Measurements from ENCODE around the gene C5orf22.
"Not testable (repeated sequence)": the region's sequence is repeated elsewhere in the genome, so short reads cannot be mapped to it uniquely, and the experiment has no call there.

C5orf22 gene

DNA sequence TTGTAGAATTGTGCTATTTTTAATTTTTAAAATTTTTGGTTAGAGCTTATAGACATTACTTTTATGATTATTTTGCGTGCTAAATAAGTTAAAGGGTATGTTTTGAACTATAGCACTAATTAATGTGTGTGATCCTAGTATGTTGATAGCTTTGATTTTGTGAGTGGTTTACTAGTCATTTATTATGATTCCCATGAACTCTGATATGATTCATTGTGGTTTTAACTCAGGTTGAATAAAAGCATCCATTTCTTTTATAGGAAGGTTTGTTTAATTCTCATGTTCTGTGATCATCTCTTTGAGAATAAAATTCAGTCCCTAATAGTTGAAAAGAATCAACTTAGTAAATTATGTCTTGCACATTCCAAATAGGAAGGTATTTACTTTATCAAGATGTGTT, 22.5 kb downstream of the C5orf22 start:
- no peak for DNase-seq (ENCODE audit: low spot score)

DNA sequence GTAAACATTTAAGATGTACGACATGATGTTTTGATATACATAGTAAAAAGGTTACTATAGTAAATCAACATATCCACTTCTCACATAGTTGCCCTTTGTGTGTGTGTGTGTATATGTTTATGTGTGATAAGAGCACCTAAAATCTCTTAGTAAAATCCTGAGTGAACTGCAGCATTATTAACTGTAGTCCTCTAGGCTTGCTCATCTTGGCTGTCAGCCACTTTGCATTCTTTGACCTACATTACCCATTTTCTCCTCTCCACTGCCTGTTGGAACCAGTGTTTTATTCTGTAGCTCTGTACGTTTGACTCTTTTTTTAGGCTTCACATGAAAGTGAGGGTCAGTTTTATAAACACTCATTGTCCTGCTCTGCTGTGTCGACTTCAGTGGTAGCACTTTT, 24.4 kb downstream of the C5orf22 start:
- DNase-seq (ENCODE audit: low spot score): peak; percentile 19

DNA sequence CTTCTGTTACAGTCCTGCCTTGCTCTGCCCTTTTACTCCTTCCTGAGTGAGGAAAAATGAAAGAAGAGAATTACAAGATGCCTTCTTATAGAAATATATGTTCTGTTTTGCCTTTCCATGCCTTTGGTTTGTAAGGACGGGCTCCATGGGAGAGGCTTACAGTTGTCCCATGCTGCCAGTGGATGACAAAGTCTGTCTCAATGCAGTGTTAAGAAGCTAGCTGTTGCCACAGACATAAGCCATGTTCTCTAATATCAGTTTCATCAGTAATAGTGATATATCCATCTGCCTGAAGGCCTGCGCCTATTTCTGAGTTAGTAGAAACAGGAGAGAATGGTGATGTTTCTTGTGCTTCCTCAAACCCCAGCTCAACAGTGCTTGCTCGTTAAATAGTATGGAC, 27.8 kb downstream of the C5orf22 start:
- no peak for DNase-seq (ENCODE audit: low spot score)

DNA sequence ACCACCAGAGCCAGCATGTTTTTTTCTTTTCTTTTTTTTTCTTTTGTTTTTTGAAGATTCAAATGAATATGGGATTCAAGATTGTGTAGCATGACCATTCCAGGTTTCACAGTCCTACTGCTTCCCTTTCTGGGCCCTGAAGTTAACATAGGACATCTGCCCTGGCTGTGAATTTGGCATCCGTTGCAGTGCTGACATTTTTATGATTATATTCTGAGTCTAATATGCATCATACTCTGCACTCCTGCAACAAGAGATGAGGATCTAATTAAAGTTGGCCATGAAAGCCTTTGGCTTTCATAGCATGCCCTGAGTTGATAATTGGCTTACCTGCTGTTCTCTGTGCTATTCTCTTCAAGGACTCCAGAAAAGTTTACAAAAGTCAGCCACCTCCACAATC, 29.8 kb downstream of the C5orf22 start:
- peak; percentile 36 for DNase-seq (ENCODE audit: low spot score)

DNA sequence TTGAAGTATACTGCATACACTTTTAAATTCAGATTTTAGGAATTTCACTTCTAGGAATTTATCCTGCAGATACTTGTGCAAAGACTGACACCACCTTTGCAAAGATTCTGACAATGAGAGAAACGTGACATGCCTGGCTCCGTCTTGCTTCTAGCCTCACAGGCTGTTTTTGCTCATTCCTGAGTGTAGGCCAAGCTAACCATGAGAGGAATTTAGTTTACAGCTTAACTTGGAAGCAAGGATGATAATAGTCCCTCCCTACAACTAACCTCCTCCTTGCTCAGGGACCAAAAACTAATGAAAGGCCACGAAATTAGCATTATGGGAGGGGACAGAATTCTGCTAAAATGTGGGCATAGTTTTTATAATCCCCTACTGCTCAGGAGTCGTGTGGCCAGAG, 31.1 kb downstream of the C5orf22 start:
- no peak for DNase-seq (ENCODE audit: low spot score)

DNA sequence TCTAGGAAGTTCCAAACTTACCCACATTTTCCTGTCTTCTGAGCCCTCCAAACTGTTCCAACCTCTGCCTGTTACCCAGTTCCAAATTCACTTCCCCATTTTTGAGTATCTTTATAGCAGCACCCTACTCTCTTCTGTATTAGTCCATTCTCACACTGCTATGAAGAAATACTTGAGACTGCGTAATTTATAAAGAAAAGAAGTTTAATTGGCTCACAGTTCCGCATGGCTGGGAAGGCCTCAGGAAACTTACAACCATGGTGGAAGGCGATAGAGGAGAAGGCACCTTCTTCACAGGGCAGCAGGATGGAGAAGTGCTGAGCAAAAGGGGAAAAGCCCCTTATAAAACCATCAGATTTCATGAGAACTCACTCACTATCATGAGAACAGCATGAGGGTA, 34.3 kb downstream of the C5orf22 start:
- not testable (repeated sequence) for DNase-seq (ENCODE audit: low spot score)

DNA sequence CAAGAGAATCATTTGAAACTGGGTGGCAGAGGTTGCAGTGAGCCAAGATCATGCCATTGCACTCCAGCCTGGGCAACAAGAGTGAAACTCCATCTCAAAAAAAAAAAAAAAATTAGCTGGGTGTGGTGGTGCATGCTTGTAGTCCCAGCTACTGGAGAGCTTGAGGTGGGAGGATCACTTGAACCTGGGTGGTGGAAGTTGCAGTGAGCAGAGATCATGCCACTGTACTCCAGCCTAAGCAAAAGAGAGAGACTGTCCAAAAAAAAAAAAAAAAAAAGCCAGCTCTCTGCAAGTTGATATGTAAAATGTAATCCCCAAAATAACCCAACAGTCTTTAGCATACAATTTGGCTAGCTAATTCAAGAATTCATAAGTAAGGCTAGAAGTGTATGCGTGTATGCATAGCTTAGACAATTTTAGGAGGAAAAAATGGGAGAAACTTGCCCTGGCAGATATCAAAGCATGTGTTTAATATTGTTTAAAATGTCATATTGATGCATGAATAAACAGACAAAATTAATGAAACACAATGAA, 36.3 kb downstream of the C5orf22 start:
- no peak for DNase-seq (ENCODE audit: low spot score)

DNA sequence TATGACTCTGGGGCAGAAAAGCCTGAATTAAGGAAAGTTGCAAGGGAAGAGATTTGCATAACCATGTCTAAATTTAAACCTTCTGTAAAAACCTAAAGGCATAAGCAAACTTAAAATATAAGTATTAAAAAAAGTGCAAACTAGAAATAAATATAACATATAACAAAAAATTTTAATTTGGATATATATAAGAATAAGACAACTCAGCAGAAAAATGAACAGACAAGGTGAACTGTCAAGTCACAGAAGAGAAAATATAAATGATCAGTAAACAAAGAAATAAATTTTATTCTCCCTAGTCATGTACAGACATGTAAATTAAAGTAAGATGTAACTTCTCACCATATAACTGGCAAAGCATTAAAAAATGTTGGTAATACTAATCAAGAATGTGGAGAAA, 37.0 kb downstream of the C5orf22 start:
- no peak for DNase-seq (ENCODE audit: low spot score)

DNA sequence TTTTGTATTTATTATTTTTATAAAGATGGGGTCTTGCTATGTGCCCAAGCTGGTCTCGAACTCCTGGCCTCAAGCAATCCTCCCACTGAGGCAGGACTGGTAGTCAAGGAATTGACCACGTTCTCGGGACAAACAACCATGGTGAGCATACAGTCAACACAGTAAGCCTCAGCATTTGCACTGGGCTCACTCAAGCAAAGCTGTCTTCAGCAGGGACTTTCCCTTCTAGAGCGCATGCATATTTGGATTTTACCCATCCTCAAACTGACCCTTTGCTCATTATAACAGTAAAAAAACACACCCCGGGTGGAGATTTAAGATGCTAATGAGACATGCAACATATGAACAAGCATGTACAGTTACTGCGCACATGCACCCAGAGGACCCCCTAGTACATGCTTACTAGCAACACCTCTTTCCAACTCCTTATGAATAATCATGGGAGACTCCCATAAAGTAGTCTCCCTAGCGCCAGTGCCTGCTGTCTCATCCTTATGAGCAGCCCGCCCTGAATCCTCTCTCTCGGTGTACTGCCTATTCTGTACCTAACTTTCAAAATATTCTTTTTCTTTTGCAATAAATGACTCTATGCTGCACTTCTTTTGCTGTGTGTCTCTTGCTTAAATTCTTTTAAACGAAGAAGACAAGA, 41.5 kb downstream of the C5orf22 start:
- no peak for DNase-seq (ENCODE audit: low spot score)

DNA sequence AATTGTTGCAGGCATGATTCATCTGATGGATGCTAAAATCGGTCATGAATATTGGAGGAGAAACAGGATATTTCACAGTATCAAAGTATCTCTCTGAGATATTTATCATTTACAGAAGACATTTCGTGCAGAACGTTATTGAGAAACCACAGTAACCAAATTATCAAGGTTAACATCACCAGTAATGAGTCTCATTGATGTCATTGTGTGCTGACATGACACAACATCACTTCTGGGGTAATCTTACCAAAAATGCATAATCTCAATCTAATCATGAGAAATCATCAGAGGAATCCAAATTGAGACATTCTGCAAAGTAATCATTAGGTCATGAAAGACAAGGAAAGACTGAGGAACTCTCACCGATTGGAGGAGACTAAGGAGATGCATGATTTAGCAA, 42.7 kb downstream of the C5orf22 start:
- no peak for DNase-seq (ENCODE audit: low spot score)

DNA sequence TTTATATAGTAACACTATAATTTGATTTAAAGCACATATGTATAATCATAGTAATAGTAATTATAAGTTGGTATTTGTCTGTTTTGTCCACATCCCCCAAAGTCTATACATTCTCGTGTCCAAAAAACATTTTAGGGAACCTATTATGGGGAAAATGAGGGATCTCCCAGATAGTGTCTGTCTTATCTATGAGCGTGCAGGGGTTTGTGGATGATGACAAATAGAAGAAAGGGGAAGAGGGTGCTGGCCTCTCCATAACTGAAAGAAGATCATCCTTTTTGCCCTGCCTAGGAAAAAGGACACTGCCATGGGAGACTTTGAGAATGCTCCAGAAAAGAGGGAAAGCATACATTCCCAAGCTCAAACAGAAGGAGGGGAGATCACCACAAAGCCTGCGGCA, 45.3 kb downstream of the C5orf22 start:
- DNase-seq (ENCODE audit: low spot score): no peak

DNA sequence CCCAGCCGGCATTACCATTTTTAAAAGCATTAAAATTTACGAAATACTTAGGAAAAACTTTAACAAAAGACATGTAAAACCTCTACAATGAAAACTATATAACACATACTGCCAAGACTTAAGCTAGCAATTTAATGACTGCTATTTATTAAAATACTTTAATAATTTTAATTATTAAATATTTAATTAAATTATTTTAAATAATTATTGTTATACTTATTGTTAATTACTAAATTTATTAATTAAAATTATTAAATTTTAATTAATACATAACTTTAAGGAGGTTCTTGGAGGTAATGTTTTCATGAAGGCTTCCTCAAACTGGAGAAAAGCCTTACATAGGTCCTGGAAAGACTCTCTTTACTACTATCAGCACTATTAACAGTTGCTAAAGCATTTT, 47.5 kb downstream of the C5orf22 start:
- DNase-seq (ENCODE audit: low spot score): no peak

DNA sequence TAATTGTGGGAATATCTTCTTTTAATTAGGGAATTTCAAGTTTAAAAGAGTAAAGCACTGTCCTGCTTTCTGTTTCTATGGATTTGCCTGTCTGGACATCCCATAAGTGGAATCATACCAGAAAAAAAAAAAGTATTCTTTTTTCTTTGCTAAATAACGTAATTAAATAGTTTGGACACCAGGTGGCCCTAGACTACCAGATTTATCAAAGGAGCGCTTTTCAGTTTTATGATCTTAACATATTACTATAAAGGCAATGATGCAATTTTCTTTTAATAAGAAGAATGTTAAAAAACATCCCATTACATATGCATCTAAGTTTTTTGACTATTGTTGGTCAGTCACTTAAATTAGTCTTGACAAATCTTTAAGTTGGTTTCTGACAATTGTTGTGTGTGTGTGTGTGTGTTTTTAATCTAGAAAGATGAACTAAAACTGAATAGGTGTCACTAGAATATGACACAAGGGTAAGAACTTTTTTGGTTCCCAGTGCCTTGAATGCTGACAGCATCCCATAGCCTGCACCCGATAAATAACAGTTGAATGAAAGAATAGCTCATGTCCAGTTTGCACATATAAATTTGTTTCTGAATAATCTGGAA, 49.5 kb downstream of the C5orf22 start:
- peak; percentile 57 for DNase-seq (ENCODE audit: low spot score)

DNA sequence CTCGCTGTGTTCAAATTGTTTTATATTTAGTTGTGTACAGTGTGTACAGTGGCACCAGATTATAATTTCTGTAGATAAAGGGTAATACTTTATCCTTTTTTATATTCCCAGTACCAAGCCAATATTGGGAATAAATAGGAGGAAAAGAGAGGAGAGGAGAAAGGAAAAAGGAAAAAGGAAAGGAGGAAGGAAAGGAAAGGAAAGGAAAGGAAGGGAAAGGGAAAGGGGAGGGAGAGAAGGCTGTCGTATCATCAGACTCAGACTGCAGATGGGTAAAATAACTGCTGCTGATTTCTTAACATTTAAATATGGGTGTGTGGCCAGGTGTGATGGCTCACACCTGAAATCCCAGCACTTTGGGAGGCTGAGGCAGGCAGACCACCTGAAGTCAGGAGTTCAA, 51.0 kb downstream of the C5orf22 start:
- DNase-seq (ENCODE audit: low spot score): no peak

DNA sequence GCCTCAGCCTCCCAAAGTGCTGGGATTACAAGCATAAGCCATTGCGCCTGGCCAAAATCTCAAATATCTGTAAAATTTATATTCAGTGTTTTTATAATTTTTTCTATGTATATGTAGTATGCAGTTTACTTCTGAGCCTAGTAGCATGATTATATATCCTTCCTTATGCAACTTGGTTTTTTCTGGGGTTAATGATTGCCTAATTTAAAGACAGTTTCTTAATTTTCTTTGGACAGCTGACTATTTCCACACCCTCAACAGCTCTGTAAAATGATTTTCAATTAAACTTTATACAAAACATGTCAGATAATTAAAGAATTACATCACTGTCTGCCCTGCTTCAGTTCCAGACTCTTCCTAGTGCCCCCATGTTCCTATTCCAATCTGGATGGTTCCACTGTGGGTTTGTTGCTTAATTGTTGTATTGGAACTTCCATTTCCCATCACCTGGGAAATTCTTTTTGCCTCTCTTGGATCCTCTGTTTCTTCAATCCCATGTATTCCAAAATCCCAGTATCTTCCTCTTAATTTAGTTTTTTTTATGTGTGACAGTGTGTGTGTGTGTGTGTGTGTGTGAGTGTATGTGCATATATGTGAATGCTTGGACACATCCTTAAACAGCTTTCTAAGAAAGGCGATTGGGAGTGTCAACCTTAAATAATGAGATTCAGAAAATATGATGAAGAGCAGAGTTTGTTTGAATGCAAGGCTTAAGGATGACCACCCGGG, 53.2 kb downstream of the C5orf22 start:
- no peak for DNase-seq (ENCODE audit: low spot score)

DNA sequence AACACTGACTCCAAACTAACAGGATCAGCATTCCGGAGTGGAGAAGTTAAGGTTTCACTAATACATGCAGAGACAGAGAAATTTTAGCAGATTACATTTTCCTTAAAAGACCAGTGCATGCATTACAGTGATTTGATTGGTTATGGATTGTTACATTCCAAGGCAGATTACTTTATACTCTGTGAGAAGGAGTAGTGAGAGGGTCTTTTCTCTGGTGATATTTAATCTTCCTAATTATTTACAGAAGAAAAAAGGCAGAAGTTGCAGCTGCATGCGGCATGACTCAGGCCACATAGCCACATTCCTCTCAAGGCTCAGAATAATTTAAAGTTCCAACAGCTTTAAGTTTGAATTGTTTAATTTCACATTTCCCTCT, 53.8 kb downstream of the C5orf22 start:
- DNase-seq (ENCODE audit: low spot score): no peak

DNA sequence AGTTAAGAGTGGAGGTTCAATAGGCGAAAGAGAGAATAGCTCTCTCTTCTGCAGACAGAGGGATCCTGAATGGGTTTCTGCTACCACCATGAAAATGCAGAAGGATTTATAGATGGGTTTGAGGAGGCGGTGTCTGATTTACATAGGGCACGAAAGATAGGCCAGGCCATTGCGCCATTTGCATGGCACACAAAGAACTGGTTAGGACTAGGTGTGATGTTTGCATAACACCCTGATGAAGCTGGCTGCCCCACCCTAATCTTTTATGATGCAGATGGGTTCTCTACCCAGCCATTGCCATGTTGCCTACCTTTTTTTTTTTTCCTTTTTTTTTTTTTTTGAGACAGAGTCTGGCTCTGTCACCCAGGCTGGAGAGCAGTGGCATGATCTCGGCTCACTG, 55.4 kb downstream of the C5orf22 start:
- DNase-seq (ENCODE audit: low spot score): no peak

DNA sequence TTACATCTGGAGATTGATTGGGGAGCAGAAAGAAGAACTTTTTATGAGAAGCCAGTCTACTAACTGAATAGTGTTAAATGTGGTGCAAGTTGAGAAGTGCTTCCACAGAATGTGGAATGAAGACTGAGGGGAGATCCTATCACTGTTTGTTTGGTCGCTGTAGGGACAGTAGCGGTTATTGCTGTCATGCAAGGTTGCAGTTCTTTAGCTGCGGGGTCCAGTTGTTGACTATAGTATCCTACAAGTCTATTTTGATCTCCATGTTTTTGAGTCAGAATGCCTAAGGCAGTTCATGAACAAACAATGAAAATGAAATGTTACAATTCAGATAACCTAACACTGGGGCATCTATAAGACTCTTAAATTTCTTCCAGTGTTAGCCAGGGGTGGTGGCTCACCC, 61.6 kb downstream of the C5orf22 start:
- DNase-seq (ENCODE audit: low spot score): no peak

DNA sequence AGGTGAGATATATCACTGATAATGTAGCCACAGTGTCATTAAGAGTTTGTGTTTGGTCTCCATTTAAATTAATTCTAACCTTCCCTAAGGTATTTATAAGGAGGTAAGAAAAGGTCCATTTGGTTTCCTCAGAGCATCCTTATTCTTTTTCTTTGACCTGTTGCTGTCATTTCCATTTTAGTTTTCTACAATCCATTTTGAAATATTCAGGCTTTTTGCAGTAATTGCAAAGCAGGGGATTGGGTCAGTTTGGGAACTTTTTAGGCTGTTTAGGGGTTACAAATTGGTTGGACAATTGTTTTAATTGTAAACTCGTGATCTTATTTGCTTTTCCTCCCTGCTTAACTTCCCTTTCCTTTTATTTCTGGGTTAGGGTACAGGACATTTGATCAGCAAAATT, 64.3 kb downstream of the C5orf22 start:
- DNase-seq (ENCODE audit: low spot score): no peak

DNA sequence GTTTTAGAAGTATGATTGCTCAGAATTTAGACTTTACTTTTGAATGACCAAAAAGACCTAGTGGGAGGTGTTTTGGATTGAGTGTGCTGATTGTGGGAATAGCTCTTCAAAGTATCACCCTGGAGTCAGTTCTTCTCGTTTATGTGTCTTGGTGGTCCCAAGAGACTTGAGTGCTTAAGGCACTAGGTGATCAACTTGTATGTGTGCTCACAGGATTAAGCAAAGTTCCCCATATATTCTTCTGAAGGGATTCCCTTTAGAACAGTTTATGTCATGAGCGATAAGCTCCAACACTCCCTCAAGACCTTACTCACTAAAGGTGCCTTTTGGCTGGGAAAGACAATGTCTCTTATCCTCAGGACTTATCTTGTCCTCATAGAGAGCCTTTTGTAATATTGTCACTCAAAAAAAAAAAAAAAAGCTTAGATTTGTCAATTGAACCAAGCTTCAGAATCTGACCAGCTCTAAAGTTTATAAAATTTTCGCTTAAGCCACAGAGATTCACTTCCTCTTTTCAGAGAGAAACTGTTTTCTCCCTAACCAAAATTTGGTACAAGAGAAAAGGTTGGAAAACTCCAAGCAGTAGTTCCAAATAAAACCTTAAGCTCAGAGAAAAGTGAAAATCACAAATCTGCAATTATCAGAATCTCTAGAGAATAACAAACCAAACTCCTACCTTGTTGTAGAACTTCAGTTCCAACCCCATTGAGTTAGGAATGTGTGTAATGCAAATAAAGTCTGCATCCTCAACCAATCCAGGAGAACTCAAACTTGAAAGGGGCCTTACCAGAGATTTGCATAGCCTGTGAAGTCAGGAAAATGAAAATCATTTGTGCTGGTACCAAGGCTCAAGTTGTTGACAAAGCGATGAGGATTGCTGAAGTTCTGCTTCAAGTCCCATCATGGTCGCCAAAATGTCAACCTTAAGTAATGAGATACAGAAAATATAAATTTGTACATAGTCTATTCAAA, 66.8 kb downstream of the C5orf22 start:
- no peak for DNase-seq (ENCODE audit: low spot score)

DNA sequence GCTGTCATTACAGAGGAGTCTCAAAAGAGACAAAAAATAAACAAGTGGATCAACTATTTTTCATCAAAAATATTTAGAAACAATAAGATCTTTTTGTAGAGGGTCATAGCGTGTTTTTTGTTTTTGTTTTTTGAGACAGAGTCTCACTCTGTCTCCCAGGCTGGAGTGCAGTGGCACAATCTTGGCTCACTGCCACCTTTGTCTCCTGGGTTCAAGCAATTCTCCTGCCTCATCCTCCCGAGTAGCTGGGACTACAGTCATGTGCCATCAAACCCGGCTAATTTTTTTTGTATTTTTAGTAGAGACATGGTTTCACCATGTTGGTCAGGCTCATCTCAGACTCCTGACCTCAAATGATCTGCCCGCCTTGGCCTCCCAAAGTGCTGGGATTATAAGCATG, 70.2 kb downstream of the C5orf22 start:
- DNase-seq (ENCODE audit: low spot score): not testable (repeated sequence)

DNA sequence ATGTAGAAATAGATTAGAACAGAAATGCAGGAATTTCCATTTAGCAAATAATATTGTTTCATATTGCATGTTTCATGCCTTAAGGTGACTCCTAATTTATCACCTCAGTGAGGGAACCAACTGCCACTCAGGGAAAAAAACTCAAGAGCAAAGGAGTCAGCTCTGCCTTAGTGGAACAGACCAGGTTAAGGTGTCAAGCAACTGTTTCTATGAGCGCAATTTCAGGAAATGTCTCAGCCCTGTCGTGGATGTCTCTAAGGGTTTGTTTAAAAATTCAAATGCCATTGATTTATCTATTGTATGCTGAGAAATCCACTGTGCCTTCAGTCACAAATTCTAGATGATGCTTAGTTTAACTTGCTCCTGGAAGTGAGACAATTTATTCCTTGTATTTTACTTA, 72.1 kb downstream of the C5orf22 start:
- no peak for DNase-seq (ENCODE audit: low spot score)

Measured in GM03348 (cell line).